A375 (cell line): ENCODE results near the gene VPS9D1. TPM values are rescaled to one million over a fixed set of nuclear protein-coding genes. Genes with fewer than 3 reads are reported as not detected.

Experiments
- total RNA-seq: library from RNA; depleted of rRNA; stranded (reverse); fragments of >200 nt; shearing (Covaris generic); gene quantifications from 2 replicates; pipeline ENCODE4 v1.2.3, GENCODE V29; 2014; rRNA removed

Gene VPS9D1
- 12.2 and 15.2 TPM in 2 replicates for total RNA-seq

GRCh38 chr16:89720813-89721545 lies at the start of gene VPS9D1, which contains the start of gene ZNF276:
TSS of gene VPS9D1 (minus strand) at chr16:89720898. CDS start at chr16:89720861, 37 bp downstream.
TSS of gene ZNF276 (plus strand) at chr16:89721537. CDS start at chr16:89721641, 104 bp downstream.

GRCh38 chr16:89701425-89702406 lies 19.0 kb downstream of the VPS9D1 start, which contains the start of gene SPATA2L:
TSS of gene SPATA2L (minus strand) at chr16:89701705. CDS start at chr16:89701232, 473 bp downstream.

GRCh38 chr16:89686520-89687091 lies 34.1 kb downstream of the VPS9D1 start, which contains the start of gene CDK10:
TSS of gene CDK10 (plus strand) at chr16:89686689. CDS start at chr16:89686711, 22 bp downstream.

GRCh38 chr16:89657442-89658220 lies 63.1 kb downstream of the VPS9D1 start, which contains the start of the genes CHMP1A and SPATA33:
TSS of gene CHMP1A (minus strand) at chr16:89657708. CDS start at chr16:89657588, 120 bp downstream.
TSS of gene SPATA33 (plus strand) at chr16:89657836. CDS start at chr16:89657912, 76 bp downstream.

Other genes with a start within 250 kb of the VPS9D1 start
- 177 and 178 TPM in 2 replicates for gene ANKRD11, start 230.3 kb downstream of the VPS9D1 start, total RNA-seq
- 78.4 and 97.8 TPM in 2 replicates for gene SPG7, start 212.5 kb downstream of the VPS9D1 start, total RNA-seq
- gene RPL13, start 160.2 kb downstream of the VPS9D1 start, total RNA-seq, result 7,350 and 8,818 TPM in 2 replicates
- 8.8 and 12.0 TPM in 2 replicates for gene CPNE7, start 145.1 kb downstream of the VPS9D1 start, total RNA-seq
- gene DPEP1, start 107.3 kb downstream of the VPS9D1 start, total RNA-seq, result 0.60 TPM in 1 of 2 replicates, not detected in the other
- gene CHMP1A, start 63.2 kb downstream of the VPS9D1 start, total RNA-seq, result 78.3 and 85.8 TPM in 2 replicates
- 5.4 and 6.3 TPM in 2 replicates for gene SPATA33, start 63.1 kb downstream of the VPS9D1 start, total RNA-seq
- 57.1 and 66.7 TPM in 2 replicates for gene CDK10, start 34.2 kb downstream of the VPS9D1 start, total RNA-seq
- gene SPATA2L, start 19.2 kb downstream of the VPS9D1 start, total RNA-seq, result 22.8 and 23.0 TPM in 2 replicates
- 33.5 and 36.4 TPM in 2 replicates for gene ZNF276, start 639 bp upstream of the VPS9D1 start, total RNA-seq
- gene FANCA, start 95.7 kb upstream of the VPS9D1 start, total RNA-seq, result 52.9 and 57.0 TPM in 2 replicates
- 7.6 and 11.8 TPM in 2 replicates for gene SPIRE2, start 107.6 kb upstream of the VPS9D1 start, total RNA-seq
- 98.2 and 113 TPM in 2 replicates for gene TCF25, start 152.7 kb upstream of the VPS9D1 start, total RNA-seq
- gene MC1R, start 198.0 kb upstream of the VPS9D1 start, total RNA-seq, result 12.2 and 13.8 TPM in 2 replicates
- gene TUBB3, start 202.4 kb upstream of the VPS9D1 start, total RNA-seq, result 283 and 284 TPM in 2 replicates
- 107 and 111 TPM in 2 replicates for gene DEF8, start 227.9 kb upstream of the VPS9D1 start, total RNA-seq